HG03565 (cell line): ENCODE measurements around the gene C1QL1.

Source experiments
- ATAC-seq: cut with Tn5 transposase; IDR thresholded peaks from one replicate; pipeline ENCODE4 v1.9.1; 2021; ENCODE audit warnings: mild to moderate bottlenecking, moderate library complexity; ENCODE audit not compliant: unreplicated experiment

Gene C1QL1

GRCh38 chr17:44968225-44969143 lies at the start of gene C1QL1:
Gene C1QL1 (minus strand): TSS chr17:44968303. CDS start chr17:44968048, 255 bp downstream.
- ATAC-seq, result peak; percentile 54

- no peak for ATAC-seq
Measured at GRCh38 chr17:45016823-45017222, 48.7 kb upstream of the C1QL1 start.

- no peak for ATAC-seq
Measured at GRCh38 chr17:45016237-45016636, 48.1 kb upstream of the C1QL1 start.

- no peak for ATAC-seq
Measured at GRCh38 chr17:45013021-45013997, 45.2 kb upstream of the C1QL1 start.

- ATAC-seq, result no peak
Measured at GRCh38 chr17:45011767-45012166, 43.7 kb upstream of the C1QL1 start.

- ATAC-seq, result no peak
Measured at GRCh38 chr17:45009676-45010467, 41.8 kb upstream of the C1QL1 start.

GRCh38 chr17:45008216-45008615 lies 40.1 kb upstream of the C1QL1 start:
- ATAC-seq, result no peak

- no peak for ATAC-seq
Measured at GRCh38 chr17:45006927-45007461, 38.9 kb upstream of the C1QL1 start.

GRCh38 chr17:45005700-45006099 lies 37.6 kb upstream of the C1QL1 start:
- ATAC-seq, result no peak

GRCh38 chr17:45004388-45004787 lies 36.3 kb upstream of the C1QL1 start:
- no peak for ATAC-seq

- no peak for ATAC-seq
Measured at GRCh38 chr17:45003877-45004276, 35.8 kb upstream of the C1QL1 start.

GRCh38 chr17:45001310-45001709 lies 33.2 kb upstream of the C1QL1 start:
- ATAC-seq, result no peak

- ATAC-seq, result no peak
Measured at GRCh38 chr17:44999433-44999832, 31.3 kb upstream of the C1QL1 start.

- ATAC-seq, result no peak
Measured at GRCh38 chr17:44998646-44999045, 30.5 kb upstream of the C1QL1 start.

- no peak for ATAC-seq
Measured at GRCh38 chr17:44997733-44998520, 29.8 kb upstream of the C1QL1 start.

- ATAC-seq, result no peak
Measured at GRCh38 chr17:44996304-44996703, 28.2 kb upstream of the C1QL1 start.

- ATAC-seq, result no peak
Measured at GRCh38 chr17:44995436-44996001, 27.4 kb upstream of the C1QL1 start.

- no peak for ATAC-seq
Measured at GRCh38 chr17:44992242-44992939, 24.3 kb upstream of the C1QL1 start.

GRCh38 chr17:44990994-44991393 lies 22.9 kb upstream of the C1QL1 start:
- no peak for ATAC-seq
